GM18502 (cell line): ENCODE data around the gene LRRC4C.

Source experiments
- ATAC-seq: cut with Tn5 transposase; IDR thresholded peaks from one replicate; pipeline ENCODE4 v1.9.1; 2021; ENCODE audit warnings: mild to moderate bottlenecking; ENCODE audit not compliant: unreplicated experiment, poor library complexity

LRRC4C gene

GRCh38 chr11:40421208-40421981, 1038.1 kb downstream of the LRRC4C start:
- ATAC-seq, result no peak

DNA sequence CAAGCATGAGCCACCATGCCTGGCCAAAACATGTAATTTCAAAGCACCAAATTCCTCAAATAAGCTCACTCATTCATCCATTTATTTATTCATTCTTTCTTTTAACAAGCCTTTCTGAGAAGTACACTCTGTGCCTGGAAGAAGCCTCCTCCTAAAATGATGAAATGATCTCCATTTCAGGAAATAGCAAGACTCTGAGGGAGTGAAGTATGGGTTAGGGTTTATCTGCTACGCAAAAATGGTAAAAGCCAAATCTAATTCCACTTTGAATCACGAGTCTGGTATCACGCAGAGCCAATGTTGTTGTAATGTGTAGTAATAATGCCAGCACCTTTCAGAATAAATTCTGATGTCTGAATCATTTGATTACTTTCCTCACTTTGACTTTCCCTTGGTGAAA, 1041.8 kb downstream of the LRRC4C start:
- no peak for ATAC-seq

GRCh38 chr11:40407355-40407754, 1052.1 kb downstream of the LRRC4C start:
- ATAC-seq, result no peak

DNA sequence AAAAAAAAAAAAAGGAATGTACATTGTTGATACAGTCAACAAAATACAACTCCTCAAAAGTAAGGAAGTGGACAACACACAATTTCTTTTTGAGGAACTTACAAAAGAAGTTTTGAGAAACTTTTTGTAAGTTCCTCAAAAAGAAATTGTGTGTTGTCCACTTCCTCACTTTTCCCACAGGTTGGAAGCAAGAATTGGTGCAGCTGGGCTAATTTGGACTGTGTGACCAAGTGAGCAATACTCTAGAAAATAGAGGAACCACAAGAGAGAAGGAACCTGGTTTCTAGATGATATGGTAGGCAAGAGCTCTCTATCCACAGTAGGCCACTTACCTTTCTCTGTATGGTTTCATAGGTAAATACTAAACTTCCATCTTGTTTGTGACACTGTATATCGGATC, 1053.8 kb downstream of the LRRC4C start:
- no peak for ATAC-seq

- ATAC-seq, result no peak
Observed at GRCh38 chr11:40403321-40403720, 1056.1 kb downstream of the LRRC4C start.

GRCh38 chr11:40401132-40401853, 1058.2 kb downstream of the LRRC4C start:
- ATAC-seq, result no peak

DNA sequence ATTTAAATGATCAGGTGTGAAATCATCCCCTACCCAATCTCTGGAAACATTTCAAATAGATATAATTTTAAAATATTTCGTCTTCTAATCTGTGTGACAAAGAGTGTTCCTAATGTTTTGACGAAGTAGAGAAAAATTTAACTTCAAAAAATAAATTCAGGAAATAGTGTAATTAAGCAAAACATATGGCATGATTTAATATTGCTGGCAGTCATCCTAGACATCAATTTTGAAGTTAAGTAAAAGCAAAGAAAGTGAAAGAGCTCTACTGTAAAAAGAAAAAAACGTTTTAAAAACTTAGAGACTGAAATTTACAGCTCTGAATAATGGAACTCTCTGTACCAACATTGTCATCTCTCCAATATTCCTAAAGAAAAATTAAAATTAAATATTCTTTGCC, 1062.3 kb downstream of the LRRC4C start:
- no peak for ATAC-seq

DNA sequence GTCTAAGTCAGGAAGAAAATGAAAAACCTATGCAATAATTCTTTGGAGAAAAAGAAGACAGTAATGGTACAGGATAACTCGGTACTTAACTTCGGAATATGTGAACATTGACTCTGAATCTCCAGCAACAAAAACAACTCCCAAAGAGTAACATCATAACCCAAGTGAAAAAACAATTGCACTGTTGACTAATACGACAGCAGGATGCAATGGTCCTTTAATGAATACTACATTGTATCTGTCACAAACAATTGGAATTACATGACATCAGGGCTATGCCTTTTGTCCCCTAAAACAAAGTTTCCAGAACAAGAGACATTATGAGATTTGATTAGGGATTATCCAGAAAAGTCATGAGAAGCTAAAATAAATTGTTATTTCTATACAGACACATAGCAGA, 1065.9 kb downstream of the LRRC4C start:
- ATAC-seq, result no peak

GRCh38 chr11:40391679-40392078, 1067.8 kb downstream of the LRRC4C start:
- ATAC-seq, result no peak

DNA sequence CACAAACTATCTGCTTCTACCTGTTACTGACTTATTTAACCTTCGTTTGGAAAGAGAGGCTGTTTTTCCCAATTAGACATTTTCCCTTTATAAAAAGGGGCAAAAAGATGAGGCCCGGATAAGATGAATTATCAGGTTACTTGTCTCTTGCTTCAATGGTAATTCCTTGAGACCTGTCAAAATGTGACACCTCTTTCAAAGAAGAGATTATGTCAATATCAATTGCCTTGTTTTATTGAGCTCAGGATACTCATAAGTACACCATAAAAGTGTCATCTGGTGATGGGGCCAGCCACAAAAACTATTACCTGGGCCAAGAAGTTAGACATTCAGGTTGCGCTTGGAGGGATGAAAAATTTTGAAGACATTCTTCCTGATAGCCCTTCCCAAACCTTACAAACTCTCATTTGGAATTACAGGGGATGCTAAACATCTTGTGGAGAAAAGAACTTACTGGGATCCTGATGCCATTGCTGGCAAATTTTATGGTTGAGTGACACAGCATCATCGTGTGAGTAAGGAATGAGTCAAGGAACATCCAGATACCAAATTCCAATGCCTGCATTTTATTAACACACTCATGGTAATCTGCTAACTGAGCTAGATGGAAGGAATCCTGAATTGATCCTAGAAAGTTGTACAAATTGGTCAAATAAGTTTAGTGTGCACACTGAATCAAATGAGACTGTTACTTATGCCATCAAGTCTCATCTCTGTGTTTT, 1071.2 kb downstream of the LRRC4C start:
- ATAC-seq, result no peak

GRCh38 chr11:40387240-40387980, 1072.0 kb downstream of the LRRC4C start:
- ATAC-seq, result no peak

- ATAC-seq, result no peak
Observed at GRCh38 chr11:40384991-40385390, 1074.5 kb downstream of the LRRC4C start.

GRCh38 chr11:40381481-40381880, 1078.0 kb downstream of the LRRC4C start:
- no peak for ATAC-seq

DNA sequence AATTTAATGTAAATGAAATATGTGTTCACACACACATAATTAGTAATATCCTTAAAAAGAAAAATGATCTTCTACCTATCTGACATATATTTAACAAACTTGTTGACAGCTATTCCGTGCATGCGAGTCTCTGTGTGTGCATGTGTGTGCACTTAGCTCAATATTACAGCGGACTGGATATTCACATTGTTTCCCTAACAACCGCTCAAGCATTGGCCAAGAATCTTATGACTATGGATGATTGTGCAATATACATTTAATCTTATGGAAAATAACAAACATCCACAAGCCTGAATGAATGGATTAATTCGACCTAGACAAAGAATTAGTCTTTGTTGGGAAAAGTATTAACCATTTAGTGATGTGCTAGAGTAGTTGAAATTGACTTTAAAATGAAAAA, 1078.6 kb downstream of the LRRC4C start:
- no peak for ATAC-seq

DNA sequence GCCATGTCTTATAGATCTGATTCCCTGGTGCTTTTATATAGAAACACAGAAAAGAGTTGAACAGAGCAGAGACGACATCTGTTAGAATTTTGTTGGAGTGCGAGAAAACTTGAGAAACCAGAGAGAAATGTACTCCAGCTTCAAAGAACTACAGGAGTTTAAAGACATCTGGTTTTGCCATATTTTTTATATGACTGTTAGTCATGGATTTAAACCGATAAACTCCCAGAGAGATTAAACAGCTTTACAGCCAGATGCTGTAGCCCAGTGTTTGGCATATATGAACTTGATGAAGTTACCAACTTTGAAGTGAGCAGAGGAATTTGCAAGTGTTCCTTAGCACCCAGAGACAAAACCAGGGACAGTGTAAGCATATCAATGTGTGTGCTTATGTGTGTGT, 1083.1 kb downstream of the LRRC4C start:
- ATAC-seq, result no peak

DNA sequence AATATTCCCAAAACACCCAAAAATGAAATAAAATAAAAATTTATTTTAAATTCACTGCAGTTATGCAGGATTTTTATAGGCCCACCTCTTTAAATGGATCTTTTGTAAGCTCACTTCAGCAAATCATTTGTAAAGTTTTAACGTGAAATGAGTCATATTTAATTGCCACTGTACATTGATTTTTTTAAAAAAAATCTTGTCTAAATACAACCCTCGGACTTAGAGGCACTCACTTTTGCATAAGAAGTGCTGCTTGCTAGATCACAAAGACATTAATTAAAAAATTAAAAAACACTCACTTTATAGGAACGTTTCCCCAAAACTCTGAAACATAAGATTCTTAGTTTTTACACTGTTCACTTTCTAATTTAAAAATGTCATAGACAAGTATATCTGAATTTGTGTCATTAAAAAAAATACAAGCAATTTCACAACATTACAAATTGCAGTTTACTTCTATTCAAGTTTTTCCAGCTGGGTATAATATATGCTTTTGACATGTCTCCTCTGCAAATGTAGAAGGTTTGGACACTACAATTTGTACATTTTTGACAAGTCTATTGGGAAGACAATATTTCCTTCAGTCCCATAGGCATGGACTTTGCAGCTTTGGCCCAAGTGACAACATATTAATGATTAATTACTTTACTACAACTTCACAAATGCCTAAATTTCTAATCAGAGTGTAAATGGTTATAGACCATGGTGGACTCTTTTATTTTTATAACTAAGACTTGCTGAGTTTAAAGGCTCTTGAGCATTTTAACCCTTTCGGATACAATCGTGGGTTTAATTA, 1088.4 kb downstream of the LRRC4C start:
- no peak for ATAC-seq

DNA sequence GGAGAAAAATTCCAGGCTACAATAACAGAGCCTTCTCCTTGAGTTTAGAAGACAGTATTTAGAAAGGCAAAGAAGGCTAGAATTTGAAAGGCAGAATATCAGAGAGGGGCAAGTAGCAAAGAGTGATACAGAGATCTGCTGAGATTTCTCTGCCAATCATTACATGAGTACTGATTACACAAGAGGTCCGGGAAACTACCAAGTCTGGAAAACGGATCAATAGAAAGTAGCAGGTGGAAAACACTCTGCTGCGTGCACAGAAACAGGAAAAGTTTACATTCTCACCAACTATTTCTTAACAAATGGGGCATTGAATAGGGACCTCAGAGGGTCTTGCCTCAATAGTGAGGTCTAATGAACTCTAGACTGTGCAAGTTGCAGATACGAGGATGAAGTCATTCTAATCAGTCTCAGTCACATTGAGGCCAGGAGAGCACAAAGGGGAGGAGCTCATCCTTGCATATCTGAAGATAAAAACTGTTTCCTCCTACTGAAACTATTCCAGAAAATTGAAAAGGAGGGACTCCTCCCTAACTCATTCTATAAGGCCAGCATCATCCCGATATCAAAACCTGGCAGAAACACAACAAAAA, 1099.2 kb downstream of the LRRC4C start:
- no peak for ATAC-seq

- ATAC-seq, result no peak
Observed at GRCh38 chr11:40354121-40354520, 1105.3 kb downstream of the LRRC4C start.

DNA sequence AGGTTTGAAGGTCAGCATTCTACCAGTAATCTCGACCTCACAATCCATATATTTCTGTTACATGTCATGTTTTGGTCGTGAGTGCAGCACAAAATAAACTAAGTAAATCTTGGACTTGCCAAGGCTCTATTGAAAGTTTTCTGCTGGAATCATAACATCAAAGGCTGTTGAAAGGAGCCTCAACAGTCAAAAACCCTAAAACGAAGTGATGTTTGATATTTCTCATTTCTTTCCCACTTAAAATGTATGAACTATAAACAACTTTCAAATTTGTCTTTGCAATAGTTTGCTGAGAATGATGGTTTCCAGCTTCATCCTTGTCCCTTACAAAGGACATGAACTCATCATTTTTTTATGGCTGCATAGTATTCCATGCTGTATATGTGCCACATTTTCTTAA, 1118.5 kb downstream of the LRRC4C start:
- no peak for ATAC-seq
